HEK293 (cell line): Measurements from ENCODE around the gene TMEM62.

Source experiments
- CTCF ChIA-PET: fragments of 350-600 bp; formaldehyde crosslinking; extraction: SDS; loops from one replicate; lab custom pipeline; 2021; ENCODE audit warnings: antibody characterized with exemption; lab: Yijun Ruan, JAX
- POLR2A ChIA-PET: fragments of 300-600 bp; formaldehyde crosslinking; extraction: SDS; loops from one replicate; lab custom pipeline; 2020; ENCODE audit warnings: antibody characterized with exemption, inconsistent platforms; lab: Yijun Ruan, JAX
- H3K27ac ChIP-seq: fragments of 200-500 bp; sonication (Bioruptor generic); 2 replicates; pipeline ENCODE4 v1.5.1; 2014; ENCODE audit warnings: low read depth, low read length, control low read depth, inconsistent platforms; ENCODE audit errors: extremely low read depth
- H3K36me3 ChIP-seq, 2 experiments: fragments of 200-500 bp in 1 of 2; sonication (Bioruptor generic) in 1 of 2; 1 replicate in 1 of 2; 2 replicates in 1 of 2; pipeline ENCODE4 v1.5.1; 2014 to 2017; ENCODE audit warnings: inconsistent platforms in 2 of 2, low read length in 2 of 2; ENCODE audit not compliant: control insufficient read depth in 2 of 2, insufficient read depth in 1 of 2
- H3K4me1 ChIP-seq: fragments of 200-500 bp; sonication (Bioruptor generic); 2 replicates; pipeline ENCODE4 v1.5.1; 2014; ENCODE audit warnings: mild to moderate bottlenecking, low read length, inconsistent platforms; ENCODE audit not compliant: control insufficient read depth, insufficient read depth
- H3K4me3 ChIP-seq: 2 replicates; pipeline ENCODE4 v1.5.1; 2011; ENCODE audit warnings: low read depth, mild to moderate bottlenecking, control low read depth, low read length, moderate library complexity
- H3K9me3 ChIP-seq: fragments of 200-500 bp; sonication (Bioruptor generic); 2 replicates; pipeline ENCODE4 v1.5.1; 2014; ENCODE audit warnings: low read depth, low read length, inconsistent platforms; ENCODE audit not compliant: control insufficient read depth, insufficient read depth
- GLIS2 ChIP-seq: fragments of 450-650 bp; formaldehyde crosslinking; IDR thresholded peaks from 2 replicates; pipeline ENCODE4 v1.5.1; 2016; ENCODE audit warnings: missing biosample characterization, missing genetic modification characterization
- OVOL3 ChIP-seq: fragments of 450-650 bp; formaldehyde crosslinking; IDR thresholded peaks from 2 replicates; pipeline ENCODE4 v1.5.1; 2016; ENCODE audit warnings: missing biosample characterization, missing genetic modification characterization
- ZFP69B ChIP-seq: fragments of 450-650 bp; formaldehyde crosslinking; IDR thresholded peaks from 2 replicates; pipeline ENCODE4 v1.5.1; 2016; ENCODE audit warnings: missing biosample characterization, missing genetic modification characterization
- ZNF19 ChIP-seq: fragments of 450-650 bp; formaldehyde crosslinking; IDR thresholded peaks from 2 replicates; pipeline ENCODE4; 2016; ENCODE audit warnings: missing biosample characterization, missing genetic modification characterization, low read depth
- ZNF2 ChIP-seq: fragments of 450-650 bp; formaldehyde crosslinking; IDR thresholded peaks from 2 replicates; pipeline ENCODE4 v1.5.1; 2016; ENCODE audit warnings: missing biosample characterization, missing genetic modification characterization
- ZNF23 ChIP-seq: fragments of 450-650 bp; formaldehyde crosslinking; IDR thresholded peaks from 2 replicates; pipeline ENCODE4 v1.5.1; 2016; ENCODE audit warnings: missing biosample characterization, missing genetic modification characterization, borderline replicate concordance
- ZNF335 ChIP-seq: fragments of 450-650 bp; formaldehyde crosslinking; conservative IDR thresholded peaks from 2 replicates; pipeline ENCODE4 v1.5.1; 2016; ENCODE audit warnings: missing biosample characterization, missing genetic modification characterization
- ZNF394 ChIP-seq: fragments of 450-650 bp; formaldehyde crosslinking; IDR thresholded peaks from 2 replicates; pipeline ENCODE4 v1.5.1; 2016; ENCODE audit warnings: missing biosample characterization, missing genetic modification characterization, mild to moderate bottlenecking, moderate library complexity, borderline replicate concordance
- ZNF398 ChIP-seq: fragments of 450-650 bp; formaldehyde crosslinking; IDR thresholded peaks from 2 replicates; pipeline ENCODE4 v1.5.1; 2017; ENCODE audit warnings: missing biosample characterization, missing genetic modification characterization
- ZNF529 ChIP-seq: fragments of 450-650 bp; formaldehyde crosslinking; IDR thresholded peaks from 2 replicates; pipeline ENCODE4 v1.5.1; 2017; ENCODE audit warnings: missing genetic modification characterization, missing biosample characterization; ENCODE audit not compliant: insufficient replicate concordance
- ZNF530 ChIP-seq: fragments of 450-650 bp; formaldehyde crosslinking; IDR thresholded peaks from 2 replicates; pipeline ENCODE4 v1.5.1; 2016; ENCODE audit warnings: low read depth, missing biosample characterization, missing genetic modification characterization
- ZNF580 ChIP-seq: fragments of 450-650 bp; formaldehyde crosslinking; IDR thresholded peaks from 2 replicates; pipeline ENCODE4 v1.5.1; 2016; ENCODE audit warnings: missing biosample characterization, missing genetic modification characterization
- ZNF660 ChIP-seq: fragments of 450-650 bp; IDR thresholded peaks from 2 replicates; pipeline ENCODE4 v1.5.1; 2018; ENCODE audit warnings: missing biosample characterization, mild to moderate bottlenecking, missing genetic modification characterization
- ZNF747 ChIP-seq: fragments of 450-650 bp; formaldehyde crosslinking; IDR thresholded peaks from 2 replicates; pipeline ENCODE4 v1.5.1; 2016; ENCODE audit warnings: missing biosample characterization, missing genetic modification characterization
- ZNF792 ChIP-seq: fragments of 450-650 bp; formaldehyde crosslinking; IDR thresholded peaks from 2 replicates; pipeline ENCODE4 v1.5.1; 2016; ENCODE audit warnings: missing biosample characterization, missing genetic modification characterization
- TF ChIP-seq, protein P1 (sequence below): fragments of 450-650 bp; formaldehyde crosslinking; IDR thresholded peaks from 2 replicates; pipeline ENCODE4 v1.5.1; 2017; ENCODE audit warnings: missing biosample characterization, missing genetic modification characterization
- TF ChIP-seq, protein P2 (sequence below): fragments of 450-650 bp; formaldehyde crosslinking; IDR thresholded peaks from 2 replicates; pipeline ENCODE4 v1.5.1; 2016; ENCODE audit warnings: missing biosample characterization, missing genetic modification characterization
- TF ChIP-seq, protein P3 (sequence below): fragments of 450-650 bp; formaldehyde crosslinking; conservative IDR thresholded peaks from 2 replicates; pipeline ENCODE4 v1.5.1; 2016; ENCODE audit warnings: low read depth, missing biosample characterization, missing genetic modification characterization

Gene TMEM62

DNA sequence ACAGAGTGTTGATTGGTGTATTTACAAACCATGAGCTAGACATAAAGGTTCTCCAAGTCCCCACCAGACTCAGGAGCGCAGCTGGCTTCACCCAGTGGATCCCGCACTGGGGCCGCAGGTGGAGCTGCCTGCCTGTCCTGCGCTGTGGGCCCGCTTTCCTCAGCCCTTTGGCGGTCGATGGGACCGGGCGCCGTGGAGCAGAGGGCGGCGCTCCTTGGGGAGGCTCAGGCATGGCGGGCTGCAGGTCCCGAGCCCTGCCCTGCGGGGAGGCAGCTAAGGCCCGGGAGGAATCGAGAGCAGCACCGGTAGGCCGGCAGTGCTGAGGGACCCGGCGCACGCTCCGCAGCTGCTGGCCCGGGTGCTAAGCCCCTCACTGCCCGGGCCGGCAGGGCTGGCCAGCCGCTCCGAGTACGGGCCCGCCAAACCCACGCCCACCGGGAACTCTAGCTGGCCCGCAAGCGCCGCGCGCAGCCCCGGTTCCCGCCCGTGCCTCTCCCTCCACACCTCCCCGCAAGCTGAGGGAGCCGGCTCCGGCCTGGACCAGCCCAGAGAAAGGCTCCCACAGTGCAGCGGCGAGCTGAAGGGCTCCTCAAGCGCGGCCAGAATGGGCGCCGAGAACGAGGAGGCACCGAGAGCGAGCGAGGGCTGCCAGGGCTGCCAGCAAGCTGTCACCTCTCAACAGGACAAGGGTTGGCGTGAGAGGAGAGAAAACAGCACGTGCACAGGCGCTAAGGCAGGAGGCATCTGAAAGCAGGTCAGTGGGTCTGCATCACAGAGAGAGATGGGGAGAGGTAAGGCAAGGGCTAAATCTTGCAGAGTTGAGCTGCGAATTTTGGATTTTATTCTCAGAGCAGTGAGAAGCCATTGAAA, 93.3 kb downstream of the TMEM62 start:
- H3K9me3 ChIP-seq: no peaks in the 10 kb centered on the region
- no peaks in the 10 kb centered on the region for H3K4me1 ChIP-seq
- ChIA-PET POLR2A (no interaction called here), CTCF (interaction anchor here (0.6 to 2.9 kb wide), 8 partner anchors 10 to 368 kb away, joined by 3 to 50 read pairs (median 4); no protein-coding TSS in a partner anchor)
- H3K27ac ChIP-seq: no peak overlapping the region
- H3K4me3 ChIP-seq: no peak overlapping the region
- no peak for TF ChIP-seq ZNF529 (tag by site-specific recombination)
- TF ChIP-seq ZNF747 (tag by site-specific recombination): no peak
- no peak for TF ChIP-seq ZNF530 (tag by site-specific recombination)
- TF ChIP-seq, protein P1, sequence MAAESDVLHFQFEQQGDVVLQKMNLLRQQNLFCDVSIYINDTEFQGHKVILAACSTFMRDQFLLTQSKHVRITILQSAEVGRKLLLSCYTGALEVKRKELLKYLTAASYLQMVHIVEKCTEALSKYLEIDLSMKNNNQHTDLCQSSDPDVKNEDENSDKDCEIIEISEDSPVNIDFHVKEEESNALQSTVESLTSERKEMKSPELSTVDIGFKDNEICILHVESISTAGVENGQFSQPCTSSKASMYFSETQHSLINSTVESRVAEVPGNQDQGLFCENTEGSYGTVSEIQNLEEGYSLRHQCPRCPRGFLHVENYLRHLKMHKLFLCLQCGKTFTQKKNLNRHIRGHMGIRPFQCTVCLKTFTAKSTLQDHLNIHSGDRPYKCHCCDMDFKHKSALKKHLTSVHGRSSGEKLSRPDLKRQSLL (tag by site-specific recombination): no peak
- no peak for TF ChIP-seq OVOL3 (tag by site-specific recombination)
- TF ChIP-seq, protein P2, sequence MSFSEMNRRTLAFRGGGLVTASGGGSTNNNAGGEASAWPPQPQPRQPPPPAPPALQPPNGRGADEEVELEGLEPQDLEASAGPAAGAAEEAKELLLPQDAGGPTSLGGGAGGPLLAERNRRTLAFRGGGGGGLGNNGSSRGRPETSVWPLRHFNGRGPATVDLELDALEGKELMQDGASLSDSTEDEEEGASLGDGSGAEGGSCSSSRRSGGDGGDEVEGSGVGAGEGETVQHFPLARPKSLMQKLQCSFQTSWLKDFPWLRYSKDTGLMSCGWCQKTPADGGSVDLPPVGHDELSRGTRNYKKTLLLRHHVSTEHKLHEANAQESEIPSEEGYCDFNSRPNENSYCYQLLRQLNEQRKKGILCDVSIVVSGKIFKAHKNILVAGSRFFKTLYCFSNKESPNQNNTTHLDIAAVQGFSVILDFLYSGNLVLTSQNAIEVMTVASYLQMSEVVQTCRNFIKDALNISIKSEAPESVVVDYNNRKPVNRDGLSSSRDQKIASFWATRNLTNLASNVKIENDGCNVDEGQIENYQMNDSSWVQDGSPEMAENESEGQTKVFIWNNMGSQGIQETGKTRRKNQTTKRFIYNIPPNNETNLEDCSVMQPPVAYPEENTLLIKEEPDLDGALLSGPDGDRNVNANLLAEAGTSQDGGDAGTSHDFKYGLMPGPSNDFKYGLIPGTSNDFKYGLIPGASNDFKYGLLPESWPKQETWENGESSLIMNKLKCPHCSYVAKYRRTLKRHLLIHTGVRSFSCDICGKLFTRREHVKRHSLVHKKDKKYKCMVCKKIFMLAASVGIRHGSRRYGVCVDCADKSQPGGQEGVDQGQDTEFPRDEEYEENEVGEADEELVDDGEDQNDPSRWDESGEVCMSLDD (tag by site-specific recombination): no peak
- TF ChIP-seq ZFP69B: no peak
- no peak for TF ChIP-seq ZNF335 (tag by site-specific recombination)
- no peak for TF ChIP-seq ZNF394 (tag by site-specific recombination)
- TF ChIP-seq GLIS2 (tag by site-specific recombination): no peak
- TF ChIP-seq ZNF23 (tag by site-specific recombination): no peak
- no peak for TF ChIP-seq ZNF398
- TF ChIP-seq, protein P3, sequence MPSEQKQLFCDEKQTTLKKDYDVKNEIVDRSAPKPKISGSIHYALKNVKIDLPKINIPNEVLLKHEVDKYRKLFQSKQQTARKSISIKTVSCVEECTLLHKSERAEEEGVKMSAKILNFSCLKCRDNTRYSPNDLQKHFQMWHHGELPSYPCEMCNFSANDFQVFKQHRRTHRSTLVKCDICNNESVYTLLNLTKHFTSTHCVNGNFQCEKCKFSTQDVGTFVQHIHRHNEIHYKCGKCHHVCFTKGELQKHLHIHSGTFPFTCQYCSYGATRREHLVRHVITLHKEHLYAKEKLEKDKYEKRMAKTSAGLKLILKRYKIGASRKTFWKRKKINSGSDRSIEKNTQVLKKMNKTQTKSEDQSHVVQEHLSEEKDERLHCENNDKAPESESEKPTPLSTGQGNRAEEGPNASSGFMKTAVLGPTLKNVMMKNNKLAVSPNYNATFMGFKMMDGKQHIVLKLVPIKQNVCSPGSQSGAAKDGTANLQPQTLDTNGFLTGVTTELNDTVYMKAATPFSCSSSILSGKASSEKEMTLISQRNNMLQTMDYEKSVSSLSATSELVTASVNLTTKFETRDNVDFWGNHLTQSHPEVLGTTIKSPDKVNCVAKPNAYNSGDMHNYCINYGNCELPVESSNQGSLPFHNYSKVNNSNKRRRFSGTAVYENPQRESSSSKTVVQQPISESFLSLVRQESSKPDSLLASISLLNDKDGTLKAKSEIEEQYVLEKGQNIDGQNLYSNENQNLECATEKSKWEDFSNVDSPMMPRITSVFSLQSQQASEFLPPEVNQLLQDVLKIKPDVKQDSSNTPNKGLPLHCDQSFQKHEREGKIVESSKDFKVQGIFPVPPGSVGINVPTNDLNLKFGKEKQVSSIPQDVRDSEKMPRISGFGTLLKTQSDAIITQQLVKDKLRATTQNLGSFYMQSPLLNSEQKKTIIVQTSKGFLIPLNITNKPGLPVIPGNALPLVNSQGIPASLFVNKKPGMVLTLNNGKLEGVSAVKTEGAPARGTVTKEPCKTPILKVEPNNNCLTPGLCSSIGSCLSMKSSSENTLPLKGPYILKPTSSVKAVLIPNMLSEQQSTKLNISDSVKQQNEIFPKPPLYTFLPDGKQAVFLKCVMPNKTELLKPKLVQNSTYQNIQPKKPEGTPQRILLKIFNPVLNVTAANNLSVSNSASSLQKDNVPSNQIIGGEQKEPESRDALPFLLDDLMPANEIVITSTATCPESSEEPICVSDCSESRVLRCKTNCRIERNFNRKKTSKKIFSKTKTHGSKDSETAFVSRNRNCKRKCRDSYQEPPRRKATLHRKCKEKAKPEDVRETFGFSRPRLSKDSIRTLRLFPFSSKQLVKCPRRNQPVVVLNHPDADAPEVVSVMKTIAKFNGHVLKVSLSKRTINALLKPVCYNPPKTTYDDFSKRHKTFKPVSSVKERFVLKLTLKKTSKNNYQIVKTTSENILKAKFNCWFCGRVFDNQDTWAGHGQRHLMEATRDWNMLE (tag by site-specific recombination): no peak
- no peak for TF ChIP-seq ZNF792 (tag by site-specific recombination)
- no peak for TF ChIP-seq ZNF2 (tag by site-specific recombination)
- no peak for TF ChIP-seq ZNF580 (tag by site-specific recombination)
- no peak for TF ChIP-seq ZNF19
- TF ChIP-seq ZNF660: no peak
- H3K36me3 ChIP-seq: no peaks in the 10 kb centered on the region
